CD4-positive, alpha-beta T cell treated with Interferon alpha-2 for 1 hour (primary cell): ENCODE data around the gene SLC24A3.

Source experiments
- DNase-seq, 2 donors: peaks; one replicate each; pipeline ENCODE4 v3.0.0-alpha.2; 2020 to 2022

The SLC24A3 gene

GRCh38 chr20:19347943-19348456, 135.6 kb downstream of the SLC24A3 start:
- DNase-seq, result no peak

DNA sequence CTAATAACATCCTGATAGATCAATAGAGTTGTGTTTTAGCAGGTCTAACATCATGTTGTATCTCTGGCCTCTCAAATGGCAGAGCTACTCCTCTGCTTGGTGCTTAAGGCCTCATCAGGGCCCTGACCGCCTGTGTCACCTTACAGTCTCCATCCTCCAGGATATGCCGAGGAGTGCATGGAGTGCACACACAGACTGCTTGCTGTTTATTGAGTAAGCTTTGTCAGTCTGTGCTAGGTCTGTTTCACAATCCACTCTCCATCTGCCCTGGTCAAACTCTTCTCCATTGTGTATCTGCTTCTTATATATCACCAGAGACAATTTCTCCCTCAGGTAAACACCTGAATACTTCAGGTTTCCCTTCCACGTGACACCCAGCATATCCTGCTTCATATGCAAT, 136.1 kb downstream of the SLC24A3 start:
- no peak for DNase-seq

- no peak for DNase-seq
Observed at GRCh38 chr20:19349879-19350278, 137.4 kb downstream of the SLC24A3 start.

DNA sequence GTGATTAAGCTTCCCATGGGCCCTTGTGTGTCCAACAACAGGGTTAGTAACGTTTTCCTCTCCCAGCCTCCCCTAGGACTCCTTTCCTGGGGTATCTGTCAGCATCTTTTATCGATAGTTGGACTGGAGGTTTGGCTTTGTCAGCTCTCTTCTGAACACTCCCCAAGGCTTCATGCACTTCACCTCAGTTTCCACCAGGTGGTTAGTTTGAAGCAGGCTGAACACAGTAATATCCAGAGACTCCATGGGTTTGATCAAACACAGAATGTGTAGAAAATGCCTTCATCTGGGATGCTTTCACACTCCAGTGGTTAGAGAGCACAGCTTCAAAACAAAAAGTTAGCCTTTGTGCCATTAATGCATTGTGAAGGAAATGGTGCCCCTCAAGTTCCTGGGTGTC, 139.1 kb downstream of the SLC24A3 start:
- no peak for DNase-seq

GRCh38 chr20:19354950-19355349, 142.5 kb downstream of the SLC24A3 start:
- DNase-seq, result no peak

DNA sequence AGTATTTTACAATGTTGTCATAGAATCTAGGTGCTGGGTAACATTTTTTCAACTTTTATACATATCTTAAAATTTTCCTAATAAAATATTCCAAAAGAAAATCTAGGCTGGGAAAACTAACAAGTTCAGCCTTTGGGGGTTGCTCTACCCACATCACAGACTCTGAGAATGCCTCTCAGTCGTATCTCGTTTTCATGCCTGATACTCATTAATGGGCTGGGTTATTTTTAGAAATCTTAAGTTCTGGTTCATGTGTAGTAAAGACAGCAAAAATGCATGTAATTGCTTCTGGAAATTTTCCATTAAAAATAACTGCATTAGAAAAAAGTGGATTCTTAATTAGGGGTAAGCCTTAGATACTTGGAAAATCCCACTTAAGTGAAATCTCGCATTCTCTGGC, 149.3 kb downstream of the SLC24A3 start:
- DNase-seq, result no peak

DNA sequence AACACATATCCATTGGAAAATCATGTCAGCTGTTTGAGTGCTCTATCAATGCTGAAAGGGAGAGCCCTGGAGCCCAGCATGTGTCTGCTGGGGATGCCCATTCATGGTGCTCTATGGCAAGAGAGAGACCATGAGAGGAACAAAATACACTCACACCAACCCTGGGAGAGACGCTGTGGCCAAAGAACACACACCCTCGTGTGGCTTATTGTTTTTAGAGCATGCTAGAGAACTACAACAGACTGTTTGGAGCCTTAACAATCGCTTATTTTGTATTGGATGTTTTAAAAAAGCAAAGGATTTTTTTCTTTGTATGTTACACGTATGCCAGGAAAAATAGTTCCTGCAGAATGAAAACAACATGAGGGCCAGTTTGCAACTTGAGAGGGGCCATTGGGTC, 151.0 kb downstream of the SLC24A3 start:
- DNase-seq, result no peak

DNA sequence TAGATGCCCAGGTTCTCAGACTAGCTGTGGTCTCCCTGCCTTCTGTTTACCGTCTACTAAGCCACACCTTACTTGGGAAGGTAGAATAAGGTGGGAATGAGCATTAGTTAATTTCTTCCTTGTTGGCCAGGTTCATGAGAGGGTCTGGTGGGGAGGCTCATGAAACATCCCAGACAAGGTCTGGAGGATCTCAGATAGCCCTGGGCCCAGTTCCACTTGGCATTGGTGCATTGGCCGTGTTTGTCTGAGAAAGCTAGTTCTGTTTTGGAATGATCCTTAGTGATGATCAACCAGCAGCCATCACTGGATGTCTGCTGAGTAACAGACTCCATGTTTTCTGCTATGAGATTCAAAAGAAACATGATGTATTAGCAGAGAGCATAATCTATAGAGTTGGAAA, 155.1 kb downstream of the SLC24A3 start:
- no peak for DNase-seq

DNA sequence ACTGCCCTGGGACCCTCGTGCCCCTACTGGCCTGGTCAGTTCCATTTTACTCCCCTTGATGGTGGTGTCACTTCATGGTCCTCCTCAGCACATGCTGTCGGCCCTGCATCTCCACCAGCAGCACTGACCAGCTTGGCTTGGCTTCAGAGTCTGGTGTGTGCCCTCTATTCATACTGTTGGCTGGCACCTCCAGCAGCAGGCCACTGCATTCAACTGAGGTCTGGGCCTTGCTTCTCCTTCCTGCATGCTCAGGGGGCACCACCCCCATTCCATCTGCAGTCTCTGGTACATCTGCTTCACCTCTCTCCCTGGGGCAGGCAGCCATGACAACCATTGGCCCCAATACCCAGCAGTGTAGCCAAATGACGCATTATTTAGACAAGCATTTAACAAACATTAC, 155.9 kb downstream of the SLC24A3 start:
- no peak for DNase-seq

DNA sequence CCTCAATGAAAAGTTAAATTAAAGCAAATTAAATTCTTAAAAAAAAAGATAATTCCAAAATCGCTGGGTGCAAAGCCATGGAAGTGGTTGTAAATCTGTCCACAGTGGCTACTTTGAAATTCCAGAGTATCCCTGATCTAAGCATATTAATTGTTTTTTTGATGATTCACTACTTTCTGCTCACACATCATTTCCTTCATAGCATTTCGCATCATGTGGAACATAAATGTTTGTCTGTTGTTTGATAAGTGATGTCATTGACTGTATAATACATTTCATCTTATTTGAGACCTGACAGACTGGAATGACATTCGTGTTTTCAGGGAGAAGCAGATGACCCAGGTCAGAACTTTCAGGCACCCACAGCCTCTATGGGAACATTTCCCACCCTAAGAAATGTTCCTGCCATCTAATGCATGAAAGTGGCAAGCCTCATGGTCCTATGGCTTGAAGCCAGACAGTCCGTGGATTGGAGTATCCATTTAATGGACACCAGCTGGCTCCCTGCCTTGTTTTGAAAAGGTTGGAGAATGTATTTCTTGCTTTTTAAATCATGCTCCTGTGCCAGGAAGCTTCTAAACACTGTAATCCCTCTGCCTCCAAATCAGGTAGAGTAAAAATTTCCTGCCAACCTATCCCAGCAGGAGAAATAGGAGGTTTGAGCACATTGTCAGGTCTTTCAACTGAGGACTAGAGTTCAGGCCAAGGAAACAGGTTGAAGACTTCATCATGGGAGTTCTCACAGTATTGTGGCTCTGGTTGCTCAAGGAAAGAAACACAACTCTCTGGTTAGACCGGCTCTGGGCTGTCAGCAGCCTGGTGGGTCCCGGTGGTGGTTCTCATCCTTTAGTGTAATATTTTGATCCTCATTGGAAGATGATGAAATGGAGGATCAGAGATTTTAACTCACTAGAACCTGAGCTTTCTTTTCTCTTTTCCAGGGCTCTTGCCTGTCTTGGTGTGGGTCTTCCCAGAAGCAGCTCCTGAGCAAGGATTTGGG, 157.9 kb downstream of the SLC24A3 start:
- DNase-seq, result no peak

- no peak for DNase-seq
Observed at GRCh38 chr20:19371112-19371511, 158.7 kb downstream of the SLC24A3 start.

GRCh38 chr20:19374216-19374615, 161.8 kb downstream of the SLC24A3 start:
- no peak for DNase-seq

DNA sequence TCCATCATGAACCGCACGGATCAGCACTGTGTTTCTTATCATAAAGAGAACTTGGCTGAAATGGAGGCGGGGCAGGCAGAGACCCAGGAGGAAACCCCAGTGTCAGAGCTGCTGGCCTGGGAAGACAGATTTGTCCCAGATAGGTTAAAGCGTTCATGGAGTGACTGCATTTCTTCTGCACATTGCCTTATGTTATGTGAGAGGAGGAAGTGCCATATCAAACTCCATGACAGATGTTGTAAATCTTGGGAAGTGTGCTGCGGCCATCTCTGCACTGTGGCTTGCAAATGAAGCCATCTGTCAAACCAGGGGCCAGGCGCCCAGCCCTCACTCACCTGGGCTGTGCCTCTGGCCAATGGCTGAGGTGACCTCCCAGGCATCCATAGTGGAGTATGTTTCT, 163.0 kb downstream of the SLC24A3 start:
- no peak for DNase-seq

GRCh38 chr20:19375801-19376200, 163.4 kb downstream of the SLC24A3 start:
- no peak for DNase-seq

- DNase-seq, result no peak
Observed at GRCh38 chr20:19376451-19377229, 164.2 kb downstream of the SLC24A3 start.

DNA sequence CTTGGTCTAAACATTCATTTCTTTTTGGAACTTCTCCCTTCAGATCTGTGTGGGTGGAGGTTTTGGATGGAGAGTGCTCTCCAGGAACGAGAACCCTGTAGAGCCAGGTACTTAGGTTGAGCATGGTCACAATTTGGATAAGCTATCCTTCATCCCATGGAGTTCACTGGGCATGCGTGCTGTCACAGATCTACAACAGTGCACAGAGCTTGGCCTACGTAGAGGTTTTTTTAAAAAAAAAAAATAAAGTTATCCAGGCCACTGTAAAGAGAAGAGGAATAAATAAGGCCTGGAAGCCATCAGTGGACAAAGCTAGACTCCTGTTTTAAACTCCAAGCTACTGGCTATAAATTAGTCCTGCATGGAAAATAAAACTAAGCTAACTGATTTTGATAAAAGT, 165.6 kb downstream of the SLC24A3 start:
- DNase-seq, result no peak

DNA sequence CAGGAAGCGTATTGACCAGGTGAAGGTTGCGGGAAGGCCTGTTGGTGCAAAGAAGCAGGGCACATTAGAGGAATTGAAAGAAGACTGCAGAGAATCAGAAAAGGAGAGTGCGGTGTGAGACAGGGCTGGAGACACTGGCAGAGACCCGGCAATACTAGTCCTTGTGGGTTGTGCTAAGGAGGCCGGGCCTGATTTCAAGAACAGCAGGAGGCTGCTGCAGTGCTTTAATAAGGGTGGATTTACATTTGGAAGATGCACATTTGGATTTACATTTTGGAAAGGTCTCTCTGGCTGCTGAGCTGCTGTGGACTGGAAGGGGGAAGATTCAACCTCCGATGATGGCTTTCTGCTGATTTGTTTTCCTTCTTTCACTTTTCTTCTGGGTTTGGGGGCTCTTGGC, 167.8 kb downstream of the SLC24A3 start:
- DNase-seq, result no peak

DNA sequence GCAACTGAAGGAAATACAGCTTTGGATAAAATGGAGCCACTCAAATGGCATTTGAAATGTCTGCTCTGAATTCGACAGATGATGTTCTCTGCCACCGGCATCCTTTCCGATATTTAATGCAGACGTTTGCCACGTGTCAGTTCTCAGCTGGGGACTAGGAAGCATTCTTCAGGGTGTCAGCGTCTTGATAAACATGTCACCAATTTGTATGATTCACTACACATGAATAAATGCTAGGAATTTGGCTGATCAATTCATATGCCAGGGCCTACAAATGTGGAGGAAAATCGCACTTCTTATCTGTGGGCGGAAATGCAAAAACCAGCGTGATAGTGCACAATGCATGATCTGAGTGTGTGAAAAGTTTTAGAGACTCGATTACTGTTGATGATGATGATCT, 169.5 kb downstream of the SLC24A3 start:
- DNase-seq, result no peak

GRCh38 chr20:19382386-19383340, 170.2 kb downstream of the SLC24A3 start:
- DNase-seq, result no peak

DNA sequence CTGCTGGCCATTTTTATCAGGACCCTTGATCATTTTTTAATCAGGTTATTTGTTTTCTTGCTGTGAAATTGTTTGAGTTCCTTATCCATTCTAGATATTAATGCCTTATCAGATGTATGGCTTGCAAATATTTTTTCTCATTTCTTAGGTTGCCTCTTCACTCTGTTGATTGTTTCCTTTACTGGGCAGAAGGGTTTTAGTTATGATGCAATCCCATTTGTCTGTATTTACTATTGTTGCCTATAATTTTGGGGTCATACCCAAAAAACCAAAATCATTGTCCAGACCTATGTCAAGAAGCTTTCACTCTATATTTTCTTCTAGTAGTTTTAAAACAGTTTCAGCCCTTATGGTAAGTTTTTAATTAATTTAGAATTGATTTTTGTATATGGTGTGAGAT, 172.5 kb downstream of the SLC24A3 start:
- no peak for DNase-seq

DNA sequence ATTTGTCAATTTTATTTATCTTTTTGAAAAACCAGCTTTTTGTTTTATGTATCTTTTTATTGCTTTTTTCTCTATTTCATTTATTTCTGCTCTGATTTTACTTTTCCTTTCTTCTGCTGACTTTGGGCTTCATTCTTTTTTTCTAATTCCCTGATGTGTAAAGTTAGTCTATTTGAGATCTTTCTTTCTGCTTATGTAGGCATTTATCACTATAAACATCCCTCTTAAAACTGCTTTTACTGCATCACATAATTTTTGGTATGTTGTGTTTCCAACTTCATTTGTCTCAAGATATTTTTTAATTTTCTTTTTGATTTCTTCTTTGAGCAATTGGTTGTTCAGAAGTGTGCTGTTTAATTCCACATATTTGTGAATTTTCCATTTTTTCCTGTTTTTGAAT, 174.8 kb downstream of the SLC24A3 start:
- no peak for DNase-seq

DNA sequence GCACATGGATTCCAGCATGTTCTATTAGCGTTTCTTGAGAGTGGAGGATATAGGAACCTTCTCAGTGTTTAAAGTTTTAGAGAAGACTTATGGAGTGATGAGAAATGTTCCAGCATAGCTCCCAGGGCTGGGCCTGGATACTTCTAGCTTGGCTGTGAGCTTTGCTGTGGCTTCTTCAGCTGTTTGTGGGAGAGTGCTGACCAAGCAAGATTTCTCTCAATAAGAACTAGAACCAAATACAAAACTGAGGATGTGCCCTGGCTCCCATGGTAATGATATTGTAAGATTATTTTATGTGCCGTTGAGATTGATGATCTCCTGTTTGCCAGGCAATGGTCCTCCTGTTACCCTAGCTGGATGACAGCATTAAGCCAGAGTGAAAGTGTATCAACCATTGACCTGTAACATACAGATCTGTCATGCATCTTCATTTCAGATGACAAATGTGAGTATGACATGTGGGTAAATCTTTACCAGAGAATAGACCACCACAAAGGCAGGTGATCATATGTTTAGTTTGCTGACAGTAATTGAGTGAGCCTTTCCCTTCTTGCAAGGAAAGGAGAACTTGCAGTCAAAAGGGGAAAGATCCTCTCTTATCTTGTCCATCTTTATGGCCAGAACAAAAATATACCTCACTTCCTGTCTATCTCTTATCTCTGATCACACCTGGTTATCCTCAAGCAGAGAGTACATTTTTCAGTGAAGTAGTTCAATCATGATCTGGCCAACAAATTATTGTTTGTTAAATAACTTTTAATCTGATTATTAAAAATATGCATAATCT, 180.1 kb downstream of the SLC24A3 start:
- DNase-seq, result no peak
